ENCODE measurements around the gene TGM5. TPM values are rescaled to one million over a fixed set of nuclear protein-coding genes. Genes with fewer than 3 reads are reported as not detected.

Gene TGM5
- under 1 TPM in 1 of 2 donors, not detected in 1; 0.15 TPM for total RNA-seq
- polyA plus RNA-seq, result not detected
- long read RNA-seq, donor 1, result 0 reads
- long read RNA-seq, donor 2, result 0 reads
- long read RNA-seq, donor 3, result 0 reads
- long read RNA-seq, donor 4, result 0 reads
- long read RNA-seq, donor 5, partial matches to known transcripts, result 0 of 7 reads
- long read RNA-seq, donor 5, other reads (novel, unspliced or antisense), result 7 of 7 reads

- no peaks in the 10 kb centered on the region for H3K4me1 ChIP-seq (ENCODE audit: control insufficient read depth in 5 of 5, insufficient read depth in 5 of 5, low read length in 5 of 5)
- ATAC-seq (ENCODE audit: insufficient read depth, low FRiP score) (no peak), DNase-seq (no peak)
- 66 to 77% methylated on average over 8 of the region's 8 CpGs for WGBS, 2 donors
- no peak for TF ChIP-seq CTCF (IDR thresholded peaks at IDR 0.05; ENCODE audit: control extremely low read depth, extremely low read depth)
- H3K4me3 ChIP-seq, result no peak within 1 kb of the TSS
- H3K36me3 ChIP-seq (ENCODE audit: control insufficient read depth in 4 of 4, insufficient read depth in 4 of 4, low read length in 4 of 4), result no peaks in the 10 kb centered on the region
- H3K9ac ChIP-seq (ENCODE audit: insufficient read depth in 1 of 2, low read length in 2 of 2), result no peak within 1 kb of the TSS
- no peak within 1 kb of the TSS for H3K27ac ChIP-seq (ENCODE audit: low read depth in 1 of 2, low read length in 1 of 2)
- peaks cover 0 to 3% (median 0%) of the 10 kb centered on the region in 3 donors for H3K27me3 ChIP-seq (ENCODE audit: control insufficient read depth in 3 of 3, insufficient read depth in 3 of 3, low read length in 2 of 3)
- H3K9me3 ChIP-seq (ENCODE audit: control insufficient read depth in 4 of 4, insufficient read depth in 3 of 4, low read length in 3 of 4), result no peaks in the 10 kb centered on the region
Observed at GRCh38 chr15:43266834-43267233, at the start of gene TGM5. Gene TGM5 (minus strand): TSS chr15:43266928. CDS start chr15:43266849, 79 bp downstream.

GRCh38 chr15:43314171-43314570 is 47.4 kb upstream of the TGM5 start:
- TF ChIP-seq CTCF (IDR thresholded peaks at IDR 0.05; ENCODE audit: control extremely low read depth, extremely low read depth), result no peak
- Histone ChIP-seq H3K4me3 (no peak overlapping the region), H3K9ac (ENCODE audit: insufficient read depth in 1 of 2, low read length in 2 of 2) (no peak overlapping the region), H3K9me3 (ENCODE audit: control insufficient read depth in 4 of 4, insufficient read depth in 3 of 4, low read length in 3 of 4) (no peaks in the 10 kb centered on the region), H3K27ac (ENCODE audit: low read depth in 1 of 2, low read length in 1 of 2) (no peak overlapping the region), H3K4me1 (ENCODE audit: control insufficient read depth in 5 of 5, insufficient read depth in 5 of 5, low read length in 5 of 5) (peaks cover 0 to 2% (median 0%) of the 10 kb centered on the region in 5 donors), H3K27me3 (ENCODE audit: control insufficient read depth in 3 of 3, insufficient read depth in 3 of 3, low read length in 2 of 3) (peaks cover 2 to 15% (median 4%) of the 10 kb centered on the region in 3 donors), H3K36me3 (ENCODE audit: control insufficient read depth in 4 of 4, insufficient read depth in 4 of 4, low read length in 4 of 4) (no peaks in the 10 kb centered on the region)
- no peak for ATAC-seq (ENCODE audit: insufficient read depth, low FRiP score)
- no peak for DNase-seq
- WGBS, 2 donors, result 86 to 94% methylated on average over 3 of the region's 3 CpGs

- 74 to 80% methylated on average over 4 of the region's 4 CpGs for WGBS, 2 donors
- DNase-seq (no peak), ATAC-seq (ENCODE audit: insufficient read depth, low FRiP score) (no peak)
- no peak overlapping the region for H3K27ac ChIP-seq (ENCODE audit: low read depth in 1 of 2, low read length in 1 of 2)
- H3K9me3 ChIP-seq (ENCODE audit: control insufficient read depth in 4 of 4, insufficient read depth in 3 of 4, low read length in 3 of 4), result no peaks in the 10 kb centered on the region
- H3K4me3 ChIP-seq, result no peak overlapping the region
- no peak for TF ChIP-seq CTCF (IDR thresholded peaks at IDR 0.05; ENCODE audit: control extremely low read depth, extremely low read depth)
- H3K9ac ChIP-seq (ENCODE audit: insufficient read depth in 1 of 2, low read length in 2 of 2), result no peak overlapping the region
- peaks cover 7 to 20% (median 10%) of the 10 kb centered on the region in 3 donors for H3K27me3 ChIP-seq (ENCODE audit: control insufficient read depth in 3 of 3, insufficient read depth in 3 of 3, low read length in 2 of 3)
- H3K36me3 ChIP-seq (ENCODE audit: control insufficient read depth in 4 of 4, insufficient read depth in 4 of 4, low read length in 4 of 4), result no peaks in the 10 kb centered on the region
- peaks cover 0 to 2% (median 0%) of the 10 kb centered on the region in 5 donors for H3K4me1 ChIP-seq (ENCODE audit: control insufficient read depth in 5 of 5, insufficient read depth in 5 of 5, low read length in 5 of 5)
Observed at GRCh38 chr15:43312378-43312777, 45.6 kb upstream of the TGM5 start.
